Measurements from ENCODE around the gene CNPY1. TPM values are rescaled to one million over a fixed set of nuclear protein-coding genes. Genes with fewer than 3 reads are reported as not detected.
A peak's percentile ranks its signal among the peaks of the same experiment; 100 is the strongest.

CNPY1 gene
- polyA plus RNA-seq, 1 of the 3 experiments (the other 2 are of a cell fraction): not detected

- no peaks in the 10 kb centered on the region for H3K36me3 ChIP-seq (replicated peaks in 1 of 2; ENCODE audit: control insufficient read depth in 1 of 2, insufficient read depth in 2 of 2, low read length in 1 of 2)
- no peaks in the 10 kb centered on the region for H3K79me2 ChIP-seq (ENCODE audit: insufficient read depth)
- no peaks in the 10 kb centered on the region for H3K9me2 ChIP-seq
- no peak overlapping the region for H3K9ac ChIP-seq
- H3K9me3 ChIP-seq: no peaks in the 10 kb centered on the region
- H3K4me3 ChIP-seq (ENCODE audit: low read depth in 2 of 2, low read length in 1 of 2): no peak overlapping the region; a peak in 1 of 4 replicates
- peak overlapping the region; percentile 27 for H3K4me2 ChIP-seq
- ChIA-PET POLR2A (interaction anchor here (1.0 kb wide), 2 partner anchors 14 to 59 kb away, joined by 3 read pairs; partner anchors contain the start of gene RBM33), CTCF (interaction anchor here (0.7 to 8.2 kb wide), 12 partner anchors 13 to 516 kb away, joined by 3 to 117 read pairs (median 3); no protein-coding TSS in a partner anchor)
- H3F3A ChIP-seq (replicated peaks; ENCODE audit: insufficient read depth): no peaks in the 10 kb centered on the region
- H3K27me3 ChIP-seq (ENCODE audit: insufficient read depth): peaks cover 83% of the 10 kb centered on the region
- H4K20me1 ChIP-seq (ENCODE audit: insufficient read depth): no peaks in the 10 kb centered on the region
- H2AFZ ChIP-seq (ENCODE audit: low read depth): 0 out of 2 replicates have a peak overlapping the region, but pooled peaks have one; percentile 7
- DNase-seq: peak; percentile 83
- 8% methylated on average over 17 of the region's 17 CpGs for WGBS (ENCODE audit: low lambda C conversion rate)
- H3K4me1 ChIP-seq (ENCODE audit: control insufficient read depth in 1 of 2, insufficient read depth in 2 of 2, low read depth in 1 of 2, low read length in 1 of 2): peaks cover 0 to 18% of the 10 kb centered on the region in 2 experiments; a peak in 1 of 4 replicates
- H3K27ac ChIP-seq (ENCODE audit: low read depth in 2 of 2, low read length in 1 of 2): peak overlapping the region in 1 of 2 experiments; percentile 24; a peak in 1 of 4 replicates
- TF ChIP-seq NFIC (IDR thresholded peaks at IDR 0.05; ENCODE audit: borderline replicate concordance) (no peak), RCOR1 (IDR thresholded peaks at IDR 0.05; ENCODE audit: low read length) (peak; percentile 82), POLR2AphosphoS5 (IDR thresholded peaks at IDR 0.05; ENCODE audit: low read depth, low read length) (no peak), MXI1 (IDR thresholded peaks at IDR 0.05; ENCODE audit: low read depth, low read length) (peak; percentile 85), SIN3A (IDR thresholded peaks at IDR 0.05; ENCODE audit: borderline replicate concordance, low read depth, low read length) (no peak), REST (IDR thresholded peaks at IDR 0.05; ENCODE audit: low read depth, low read length) (no peak), GABPA (IDR thresholded peaks at IDR 0.05; ENCODE audit: low read depth) (no peak), ZBTB33 (IDR thresholded peaks at IDR 0.05; ENCODE audit: borderline replicate concordance, low read depth) (no peak), USF1 (IDR thresholded peaks at IDR 0.05; ENCODE audit: borderline replicate concordance, low read depth) (peak; percentile 66; the same call in 1 of the 2 replicates), MAX (IDR thresholded peaks at IDR 0.05; ENCODE audit: low read depth) (no peak), FOXJ3 (CRISPR knock-in tag; IDR thresholded peaks at IDR 0.05) (peak; percentile 30; the same call in 1 of the 2 replicates), GATA2 (CRISPR knock-in tag; IDR thresholded peaks at IDR 0.05) (peak; percentile 80), TCF12 (IDR thresholded peaks at IDR 0.05) (no peak), CHD2 (IDR thresholded peaks at IDR 0.05; ENCODE audit: low read length, partially characterized antibody) (peak; percentile 24), CTCF (IDR thresholded peaks at IDR 0.05) (no peak), TAF1 (IDR thresholded peaks at IDR 0.05; ENCODE audit: borderline replicate concordance, low read depth, low read length) (no peak), EP300 (IDR thresholded peaks at IDR 0.05; ENCODE audit: borderline replicate concordance in 1 of 2, low read depth in 1 of 2, low read length in 1 of 2) (peak in 1 of 2 experiments; percentile 69; a peak in 2 of 4 replicates), PBX3 (IDR thresholded peaks at IDR 0.05) (no peak), SMC3 (IDR thresholded peaks at IDR 0.05; ENCODE audit: low read depth, low read length) (no peak), RAD21 (IDR thresholded peaks at IDR 0.05; ENCODE audit: low read length) (no peak), FOSL2 (IDR thresholded peaks at IDR 0.05; ENCODE audit: borderline replicate concordance, low read depth) (no peak), ELF1 (IDR thresholded peaks at IDR 0.05) (no peak), EZH2phosphoT487 (IDR thresholded peaks at IDR 0.05; ENCODE audit: borderline replicate concordance, low read depth) (no peak)
Observed at GRCh38 chr7:155584763-155585531, 38.6 kb upstream of the CNPY1 start.

Data from SK-N-SH (cell line).